H1 (cell line): Measurements from ENCODE around the gene RNF13. TPM values are rescaled to one million over a fixed set of nuclear protein-coding genes. Genes with fewer than 3 reads are reported as not detected.

Experiments used
- CTCF ChIA-PET: fragments of 300-600 bp; sonication (Branson Sonifier 250); formaldehyde crosslinking; loops from one replicate; lab custom pipeline; 2021; ENCODE audit not compliant: partially characterized antibody; lab: Charles Lee
- POLR2A ChIA-PET: fragments of 300-600 bp; sonication (Branson Sonifier 250); formaldehyde crosslinking; loops from one replicate; lab custom pipeline; 2021; ENCODE audit warnings: inconsistent platforms; ENCODE audit not compliant: partially characterized antibody; lab: Charles Lee
- DNase-seq, 2 experiments: peaks; one replicate each; pipeline versions ENCODE4 v3.0.0 to v3.0.0-alpha.2; 2010 to 2022; ENCODE audit warnings: low spot score in 2 of 2, low read depth in 1 of 2, mixed read lengths in 1 of 2
- FAIRE-seq: peaks from 2 replicates; lab custom pipeline; 2011; peaks lifted over from hg19 to GRCh38; lab: Jason Lieb, UNC
- H2AFZ ChIP-seq: 2 replicates; pipeline ENCODE4 v1.8.1; 2012; ENCODE audit warnings: low read length, inconsistent platforms
- H2AK5ac ChIP-seq: 2 replicates; pipeline ENCODE4 v1.6.1; 2013; ENCODE audit warnings: low read depth, low read length
- H2BK120ac ChIP-seq: replicated peaks from 2 replicates; pipeline ENCODE3; 2013; ENCODE audit warnings: low read depth, low read length, inconsistent platforms
- H2BK12ac ChIP-seq: 2 replicates; pipeline ENCODE4 v1.6.1; 2013; ENCODE audit warnings: low read depth, low read length
- H2BK15ac ChIP-seq: 2 replicates; pipeline ENCODE4 v1.6.1; 2013; ENCODE audit warnings: low read length
- H2BK20ac ChIP-seq: 2 replicates; pipeline ENCODE4 v1.6.1; 2013; ENCODE audit warnings: low read length
- H2BK5ac ChIP-seq: 2 replicates; pipeline ENCODE4 v1.6.1; 2013; ENCODE audit warnings: low read depth, low read length
- H3K14ac ChIP-seq: 2 replicates; pipeline ENCODE4 v1.6.1; 2013; ENCODE audit warnings: inconsistent platforms; ENCODE audit not compliant: insufficient read length
- H3K18ac ChIP-seq: 2 replicates; pipeline ENCODE4 v1.6.1; 2013; ENCODE audit warnings: low read length; ENCODE audit errors: extremely low read depth
- H3K23ac ChIP-seq: 2 replicates; pipeline ENCODE4 v1.6.1; 2013; ENCODE audit warnings: inconsistent platforms; ENCODE audit not compliant: insufficient read length
- H3K23me2 ChIP-seq: 2 replicates; pipeline ENCODE4 v1.6.1; 2013; ENCODE audit warnings: low read depth, low read length
- H3K27ac ChIP-seq: 2 replicates; pipeline ENCODE4 v1.6.1; 2011; ENCODE audit warnings: low read depth, low read length, inconsistent platforms
- H3K27me3 ChIP-seq, 4 experiments: replicated peaks in 1 of 4; 1 replicate in 1 of 4; 2 replicates in 3 of 4; pipeline versions ENCODE4 v1.6.1 to v1.8.1; 2011 to 2013; ENCODE audit warnings: low read length in 3 of 4, mild to moderate bottlenecking in 3 of 4, inconsistent platforms in 2 of 4, mixed read lengths in 2 of 4, moderate library complexity in 1 of 4; ENCODE audit not compliant: control insufficient read depth in 3 of 4, insufficient read depth in 3 of 4; ENCODE audit errors: extremely low read depth in 1 of 4
- H3K36me3 ChIP-seq, 4 experiments: 2 replicates each; pipeline versions ENCODE4 v1.6.1 to v1.8.1; 2011 to 2013; ENCODE audit warnings: mild to moderate bottlenecking in 4 of 4, low read length in 3 of 4, moderate library complexity in 2 of 4, control low read depth in 1 of 4, inconsistent platforms in 1 of 4; ENCODE audit not compliant: insufficient read depth in 4 of 4, control insufficient read depth in 2 of 4
- H3K4ac ChIP-seq: replicated peaks from 2 replicates; pipeline ENCODE3; 2013; ENCODE audit warnings: low read length, low read depth, mixed read lengths, inconsistent platforms; ENCODE audit not compliant: insufficient read length
- H3K4me1 ChIP-seq, 4 experiments: replicated peaks in 1 of 4; 1 replicate in 1 of 4; 2 replicates in 3 of 4; pipeline versions ENCODE4 v1.6.1 to v1.8.1; 2011 to 2013; ENCODE audit warnings: low read length in 3 of 4, inconsistent platforms in 2 of 4, mixed read lengths in 1 of 4; ENCODE audit not compliant: insufficient read depth in 4 of 4, control insufficient read depth in 3 of 4
- H3K4me2 ChIP-seq, 2 experiments: 2 replicates each; pipeline versions ENCODE4 v1.6.1 to v1.8.1; 2011 to 2013; ENCODE audit warnings: low read depth in 2 of 2, low read length in 2 of 2, control low read depth in 1 of 2, inconsistent platforms in 1 of 2, mild to moderate bottlenecking in 1 of 2; ENCODE audit not compliant: insufficient read depth in 1 of 2
- H3K4me3 ChIP-seq, 4 experiments: fragments of 200-600, 300-600 bp in 1 of 4; sonication (generic), shearing (Covaris generic), sonication (Bioruptor Twin) in 1 of 4; 2 replicates each; pipeline versions ENCODE4 v1.5.1 to v1.8.1; 2011 to 2016; ENCODE audit warnings: low read length in 4 of 4, low read depth in 3 of 4, control low read depth in 2 of 4, inconsistent platforms in 2 of 4, mild to moderate bottlenecking in 2 of 4, mixed read lengths in 1 of 4, moderate library complexity in 1 of 4; ENCODE audit not compliant: insufficient read depth in 2 of 4; ENCODE audit errors: extremely low read depth in 1 of 4
- H3K56ac ChIP-seq: replicated peaks from 2 replicates; pipeline ENCODE3; 2013; ENCODE audit warnings: low read depth, mild to moderate bottlenecking, mixed read lengths, low read length, inconsistent platforms; ENCODE audit not compliant: insufficient read length
- H3K79me1 ChIP-seq: 2 replicates; pipeline ENCODE4 v1.6.1; 2013; ENCODE audit warnings: low read depth, low read length, control low read depth
- H3K79me2 ChIP-seq, 2 experiments: 2 replicates each; pipeline versions ENCODE4 v1.6.1 to v1.8.1; 2012 to 2013; ENCODE audit warnings: low read length in 2 of 2, mild to moderate bottlenecking in 2 of 2, inconsistent platforms in 1 of 2; ENCODE audit not compliant: insufficient read depth in 2 of 2, control insufficient read depth in 1 of 2
- H3K9ac ChIP-seq, 4 experiments: replicated peaks in 1 of 4; 1 replicate in 1 of 4; 2 replicates in 3 of 4; pipeline versions ENCODE4 v1.6.1 to v1.8.1; 2011 to 2013; ENCODE audit warnings: low read depth in 3 of 4, low read length in 3 of 4, control low read depth in 2 of 4, mild to moderate bottlenecking in 2 of 4, moderate library complexity in 2 of 4, inconsistent platforms in 1 of 4; ENCODE audit errors: extremely low read depth in 1 of 4
- H3K9me3 ChIP-seq, 2 experiments: 2 replicates each; pipeline versions ENCODE4 v1.6.1 to v1.8.1; 2012 to 2013; ENCODE audit warnings: mild to moderate bottlenecking in 2 of 2, moderate library complexity in 2 of 2, control low read depth in 1 of 2, inconsistent platforms in 1 of 2, low read depth in 1 of 2, low read length in 1 of 2, mixed read lengths in 1 of 2; ENCODE audit not compliant: insufficient read depth in 2 of 2
- H4K20me1 ChIP-seq, 2 experiments: replicated peaks in 1 of 2; 2 replicates each; pipeline versions ENCODE3 to v1.8.1; 2011 to 2013; ENCODE audit warnings: inconsistent platforms in 2 of 2, low read length in 2 of 2, mild to moderate bottlenecking in 1 of 2; ENCODE audit not compliant: insufficient read depth in 2 of 2, control insufficient read depth in 1 of 2
- H4K5ac ChIP-seq: 2 replicates; pipeline ENCODE4 v1.6.1; 2013; ENCODE audit warnings: low read length, low read depth, mixed read lengths, inconsistent platforms; ENCODE audit not compliant: insufficient read length
- H4K8ac ChIP-seq: 2 replicates; pipeline ENCODE4 v1.8.0; 2013; ENCODE audit warnings: mild to moderate bottlenecking, moderate library complexity, low read length, inconsistent platforms; ENCODE audit not compliant: insufficient read depth; ENCODE audit errors: extremely low read depth
- H4K91ac ChIP-seq: replicated peaks from 2 replicates; pipeline ENCODE3; 2013; ENCODE audit warnings: low read length, mixed read lengths, inconsistent platforms; ENCODE audit not compliant: insufficient read length
- ASH2L ChIP-seq: fragments of 200-600, 300-600 bp; sonication (generic); IDR thresholded peaks from one replicate; pipeline ENCODE4 v1.7.1; 2017; ENCODE audit warnings: low read length
- BCL11A ChIP-seq, 2 experiments: IDR thresholded peaks; one replicate each; pipeline ENCODE4 v1.6.1; 2011; ENCODE audit warnings: low read depth in 2 of 2, low read length in 2 of 2, mild to moderate bottlenecking in 2 of 2
- CBX5 ChIP-seq: fragments of 300-800, 300-1000 bp; sonication (generic); IDR thresholded peaks from 2 replicates; pipeline ENCODE4 v1.7.1; 2016; ENCODE audit warnings: antibody characterized with exemption, low read length, low read depth
- HDAC2 ChIP-seq, 2 experiments: fragments of 300-600 bp in 1 of 2; sonication (generic) in 1 of 2; IDR thresholded peaks; 2 replicates each; pipeline ENCODE4 v1.6.1; 2011 to 2012; ENCODE audit warnings: low read depth in 2 of 2, low read length in 2 of 2, mild to moderate bottlenecking in 2 of 2, moderate library complexity in 2 of 2, borderline replicate concordance in 1 of 2, inconsistent platforms in 1 of 2
- HDAC6 ChIP-seq: IDR thresholded peaks from one replicate; pipeline ENCODE4 v1.7.1; 2012; ENCODE audit warnings: low read depth, mild to moderate bottlenecking, inconsistent platforms, low read length, moderate library complexity
- KDM1A ChIP-seq: fragments of 200-600, 300-600 bp; sonication (generic); IDR thresholded peaks from 2 replicates; pipeline ENCODE4 v1.7.1; 2016; ENCODE audit warnings: mild to moderate bottlenecking, low read length, borderline replicate concordance
- NANOG ChIP-seq: IDR thresholded peaks from 2 replicates; pipeline ENCODE4 v1.6.1; 2011; ENCODE audit warnings: low read length, low read depth, mild to moderate bottlenecking, inconsistent platforms; ENCODE audit not compliant: insufficient read depth, poor library complexity, severe bottlenecking
- POU5F1 ChIP-seq: IDR thresholded peaks from 2 replicates; pipeline ENCODE4 v1.6.1; 2011; ENCODE audit warnings: low read depth, mild to moderate bottlenecking, low read length, moderate library complexity
- RFX5 ChIP-seq: IDR thresholded peaks from 2 replicates; pipeline ENCODE4 v1.6.1; 2011; ENCODE audit warnings: low read depth, low read length, improper control_type of control experiment, borderline replicate concordance
- RXRA ChIP-seq: IDR thresholded peaks from 2 replicates; pipeline ENCODE4 v1.6.1; 2011; ENCODE audit warnings: low read depth, mild to moderate bottlenecking, low read length, moderate library complexity; ENCODE audit not compliant: insufficient read depth
- TAF1 ChIP-seq: IDR thresholded peaks from 2 replicates; pipeline ENCODE4 v1.6.1; 2011; ENCODE audit warnings: mild to moderate bottlenecking, low read depth, low read length
- TBP ChIP-seq: IDR thresholded peaks from 2 replicates; pipeline ENCODE4 v1.6.1; 2011; ENCODE audit warnings: low read depth, low read length, improper control_type of control experiment
- TCF12 ChIP-seq: IDR thresholded peaks from 2 replicates; pipeline ENCODE4 v1.6.1; 2011; ENCODE audit warnings: low read depth, mild to moderate bottlenecking, low read length
- WGBS, 2 experiments: shearing (Covaris generic) in 1 of 2; methylation state at CpG; one replicate each; pipeline versions ENCODE4 v1.1.6 to v1.1.7; 2013 to 2015; ENCODE audit warnings: low lambda C conversion rate in 2 of 2, mixed read lengths in 2 of 2, inconsistent platforms in 1 of 2, low coverage in 1 of 2, missing lambda C conversion rate in 1 of 2; ENCODE audit not compliant: insufficient replicate concordance in 2 of 2, insufficient coverage in 1 of 2, insufficient read length in 1 of 2; ENCODE audit errors: extremely low coverage in 1 of 2, missing lambda C conversion rate in 1 of 2; 5-methylcytosine and 5-hydroxymethylcytosine counted together
- polyA plus RNA-seq, 7 experiments: library from polyadenylated mRNA; depleted of rRNA in 3 of 7; stranded (reverse) in 5 of 7; unstranded in 2 of 7; fragments of >200 nt in 5 of 7; fragments of 200-250 nt in 2 of 7; gene quantifications; 1 replicate in 5 of 7; 2 replicates in 1 of 7; 4 replicates in 1 of 7; pipeline versions ENCODE4 v1.2.1 to v1.2.3, GENCODE V29; 2011 to 2013; ENCODE audit warnings: missing spikeins in 2 of 7, mixed read lengths in 2 of 7
- total RNA-seq: library from RNA; stranded (reverse); fragmentation: NEBNext Ultra II Directional; extraction: Animal tissue kit (Norgen Biotek cat#: 25700); gene quantifications from 2 replicates; pipeline ENCODE4 v1.2.1, GENCODE V29; 2021

RNF13 gene
- total and polyA plus RNA-seq, 2 of the 8 experiments (the other 6 are each of a cell fraction or from before 2014, with no cell fraction given) = 19.4 to 35.4 TPM

DNA sequence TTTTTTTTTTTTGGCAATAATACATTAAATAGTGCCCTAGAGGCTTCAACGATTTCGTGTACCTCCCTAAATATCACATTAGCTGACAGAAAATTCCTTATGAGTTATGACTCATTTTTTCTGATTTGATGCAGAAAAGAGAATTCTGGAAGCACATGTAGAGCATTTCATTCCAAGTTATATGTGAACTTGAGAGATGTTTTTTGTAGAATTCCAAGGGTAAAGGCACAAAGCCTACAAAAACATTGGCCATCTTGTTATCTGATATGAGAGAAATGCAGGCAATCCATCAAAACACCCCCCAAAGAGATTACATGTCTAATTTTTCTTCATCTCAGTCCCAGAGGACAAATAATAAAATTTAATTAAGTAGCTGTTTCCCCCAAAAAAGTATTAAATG lies 164.4 kb downstream of the RNF13 start:
- H3K4me3 ChIP-seq = no peak overlapping the region
- H3K4me1 ChIP-seq = peaks cover 0 to 2% (median 0%) of the 10 kb centered on the region in 4 experiments; a peak in 2 of 7 replicates
- no peaks in the 10 kb centered on the region for H3K36me3 ChIP-seq
- no peak overlapping the region for H4K5ac ChIP-seq
- H3K9me3 ChIP-seq = no peaks in the 10 kb centered on the region
- H3K9ac ChIP-seq = no peak overlapping the region
- H2BK120ac ChIP-seq = no peak overlapping the region
- H2BK15ac ChIP-seq = no peak overlapping the region
- H3K27ac ChIP-seq = no peak overlapping the region
- H3K18ac ChIP-seq = no peak overlapping the region
- FAIRE-seq = no peak
- H2AFZ ChIP-seq = no peak overlapping the region
- ChIA-PET POLR2A (no interaction called here), CTCF (interaction anchor here (0.6 to 3.3 kb wide), 9 partner anchors 9 to 447 kb away, joined by 3 to 16 read pairs (median 3); no protein-coding TSS in a partner anchor)
- H2BK20ac ChIP-seq = no peak overlapping the region
- H2BK5ac ChIP-seq = no peak overlapping the region
- no peak overlapping the region for H3K23ac ChIP-seq
- H3K4ac ChIP-seq = no peak overlapping the region
- peaks cover 0 to 9% of the 10 kb centered on the region in 2 experiments; a peak in 2 of 4 replicates for H3K79me2 ChIP-seq
- H2AK5ac ChIP-seq = no peak overlapping the region
- H4K91ac ChIP-seq = no peak overlapping the region
- no peaks in the 10 kb centered on the region for H4K20me1 ChIP-seq
- no peaks in the 10 kb centered on the region for H3K23me2 ChIP-seq
- 94% methylated on average over 2 of the region's 2 CpGs; no CpG with 5 or more reads in 1 of the 2 experiments for WGBS, 2 experiments
- H3K56ac ChIP-seq = no peak overlapping the region
- no peak overlapping the region for H2BK12ac ChIP-seq
- no peak overlapping the region for H3K4me2 ChIP-seq
- no peaks in the 10 kb centered on the region for H3K27me3 ChIP-seq
- no peak for DNase-seq
- no peaks in the 10 kb centered on the region for H3K79me1 ChIP-seq
- no peak overlapping the region for H3K14ac ChIP-seq
- H4K8ac ChIP-seq = no peak overlapping the region
- TF ChIP-seq RFX5 (no peak), HDAC6 (no peak), HDAC2 (IDR thresholded peaks at IDR 0.05; ENCODE audit: borderline replicate concordance in 1 of 2, low read depth in 2 of 2, low read length in 2 of 2) (no peak), TAF1 (no peak), BCL11A (IDR thresholded peaks at IDR 0.05; ENCODE audit: low read depth in 2 of 2, low read length in 2 of 2) (no peak), POU5F1 (no peak), RXRA (no peak), ASH2L (no peak), TCF12 (no peak), KDM1A (no peak), NANOG (no peak), TBP (no peak), CBX5 (no peak)
